ENCODE measurements around the gene VPREB1.
"Not testable (repeated sequence)": the region's sequence is repeated elsewhere in the genome, so short reads cannot be mapped to it uniquely, and the experiment has no call there.

Gene VPREB1, protein sequence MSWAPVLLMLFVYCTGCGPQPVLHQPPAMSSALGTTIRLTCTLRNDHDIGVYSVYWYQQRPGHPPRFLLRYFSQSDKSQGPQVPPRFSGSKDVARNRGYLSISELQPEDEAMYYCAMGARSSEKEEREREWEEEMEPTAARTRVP

DNA sequence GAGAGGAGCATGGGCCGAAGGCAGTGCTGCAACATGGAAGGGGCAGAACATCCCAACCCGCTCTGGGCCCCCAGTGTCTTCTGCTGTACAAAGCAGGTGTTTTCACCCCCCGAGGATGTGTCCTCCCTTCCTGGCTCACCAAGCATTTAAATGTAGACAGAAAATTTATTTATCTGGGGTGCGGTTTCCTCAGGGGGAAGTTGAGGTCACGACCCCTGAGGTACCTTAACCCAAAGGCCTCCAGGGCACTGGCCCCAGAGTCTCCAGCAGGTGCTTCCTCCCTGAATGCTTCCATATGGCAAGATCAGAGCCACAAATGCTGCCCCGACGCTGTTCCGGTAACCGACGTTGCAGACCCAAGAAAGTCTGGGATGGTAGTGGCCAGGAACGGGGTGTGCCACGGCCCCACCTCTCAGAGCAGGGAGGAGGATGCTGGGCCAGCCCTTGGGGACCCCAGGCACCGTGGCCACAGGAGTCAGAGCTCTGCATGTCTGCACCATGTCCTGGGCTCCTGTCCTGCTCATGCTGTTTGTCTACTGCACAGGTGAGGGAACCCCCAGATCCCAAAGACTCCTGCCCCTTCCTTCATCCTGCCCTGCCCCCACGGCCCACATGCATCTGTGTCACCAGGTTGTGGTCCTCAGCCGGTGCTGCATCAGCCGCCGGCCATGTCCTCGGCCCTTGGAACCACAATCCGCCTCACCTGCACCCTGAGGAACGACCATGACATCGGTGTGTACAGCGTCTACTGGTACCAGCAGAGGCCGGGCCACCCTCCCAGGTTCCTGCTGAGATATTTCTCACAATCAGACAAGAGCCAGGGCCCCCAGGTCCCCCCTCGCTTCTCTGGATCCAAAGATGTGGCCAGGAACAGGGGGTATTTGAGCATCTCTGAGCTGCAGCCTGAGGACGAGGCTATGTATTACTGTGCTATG, at the start of gene VPREB1:
Gene VPREB1 (plus strand): TSS at position 471 of the 935 bp plus-strand sequence. CDS start 28 bp downstream, at position 499.
- DNase-seq (ENCODE audit: extremely low read depth in 1 of 2, low read depth in 1 of 2): no peak

DNA sequence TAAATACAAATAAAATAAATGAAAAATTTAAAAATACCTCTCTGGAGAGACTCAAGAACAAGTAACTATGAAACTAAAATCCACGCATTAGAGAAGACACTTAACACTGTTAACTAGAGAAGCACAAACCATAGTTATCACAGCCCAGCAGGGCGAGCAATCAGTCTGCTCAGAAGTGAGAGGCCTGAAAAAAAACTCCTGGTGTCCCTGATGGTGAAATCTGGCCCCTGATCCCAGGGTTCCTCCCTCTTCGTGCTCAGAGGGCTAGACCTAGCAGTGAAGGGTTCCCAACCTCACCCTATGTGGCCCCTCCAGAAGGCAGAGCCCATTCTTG, 49.7 kb upstream of the VPREB1 start:
- no peak for DNase-seq (ENCODE audit: extremely low read depth in 1 of 2, low read depth in 1 of 2)

DNA sequence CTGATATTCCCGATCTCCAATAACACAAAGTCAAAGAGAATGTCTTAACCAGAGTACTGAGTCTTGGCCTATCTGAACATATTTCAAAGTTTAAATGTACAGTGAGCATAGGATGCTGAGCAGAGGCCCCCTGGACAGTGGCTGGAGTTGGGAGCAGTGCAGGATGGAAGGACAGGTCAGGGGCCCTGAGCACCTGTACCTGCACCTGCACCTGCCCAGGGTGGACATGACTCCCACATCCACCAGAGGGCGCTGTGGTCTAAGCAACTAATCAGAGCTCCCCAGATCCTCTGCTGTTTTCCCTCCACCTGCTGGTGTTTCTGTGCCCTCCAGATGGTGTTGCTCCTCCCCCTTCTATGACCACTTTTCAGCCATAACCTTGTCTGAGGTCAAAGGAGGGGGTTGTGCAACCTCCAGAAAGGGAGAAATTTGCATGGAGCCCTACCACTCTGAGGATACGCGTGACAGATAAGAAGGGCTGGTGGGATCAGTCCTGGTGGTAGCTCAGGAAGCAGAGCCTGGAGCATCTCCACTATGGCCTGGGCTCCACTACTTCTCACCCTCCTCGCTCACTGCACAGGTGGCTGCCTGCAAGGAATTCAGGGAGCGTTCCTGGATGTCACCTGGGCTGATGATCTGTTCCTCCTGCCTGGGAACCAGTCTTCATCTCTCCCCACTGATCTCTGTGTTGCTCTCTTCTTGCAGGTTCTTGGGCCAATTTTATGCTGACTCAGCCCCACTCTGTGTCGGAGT, 49.1 kb upstream of the VPREB1 start:
- DNase-seq (ENCODE audit: extremely low read depth in 1 of 2, low read depth in 1 of 2): peak; percentile 52 to 81

DNA sequence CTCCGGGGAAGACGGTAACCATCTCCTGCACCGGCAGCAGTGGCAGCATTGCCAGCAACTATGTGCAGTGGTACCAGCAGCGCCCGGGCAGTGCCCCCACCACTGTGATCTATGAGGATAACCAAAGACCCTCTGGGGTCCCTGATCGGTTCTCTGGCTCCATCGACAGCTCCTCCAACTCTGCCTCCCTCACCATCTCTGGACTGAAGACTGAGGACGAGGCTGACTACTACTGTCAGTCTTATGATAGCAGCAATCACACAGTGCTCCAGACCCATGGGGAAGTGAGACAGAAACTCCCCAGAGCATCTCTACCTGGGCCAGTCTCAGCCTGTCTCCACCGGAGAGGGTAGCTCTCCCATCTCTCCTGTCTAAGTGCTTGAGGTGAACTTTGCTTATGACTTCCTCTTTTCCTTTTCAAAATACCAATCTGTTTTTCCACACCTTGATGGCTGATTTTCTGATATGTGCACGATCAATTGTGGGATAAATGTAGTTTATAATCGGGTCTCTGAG, 48.5 kb upstream of the VPREB1 start:
- DNase-seq (ENCODE audit: extremely low read depth in 1 of 2, low read depth in 1 of 2): no peak

DNA sequence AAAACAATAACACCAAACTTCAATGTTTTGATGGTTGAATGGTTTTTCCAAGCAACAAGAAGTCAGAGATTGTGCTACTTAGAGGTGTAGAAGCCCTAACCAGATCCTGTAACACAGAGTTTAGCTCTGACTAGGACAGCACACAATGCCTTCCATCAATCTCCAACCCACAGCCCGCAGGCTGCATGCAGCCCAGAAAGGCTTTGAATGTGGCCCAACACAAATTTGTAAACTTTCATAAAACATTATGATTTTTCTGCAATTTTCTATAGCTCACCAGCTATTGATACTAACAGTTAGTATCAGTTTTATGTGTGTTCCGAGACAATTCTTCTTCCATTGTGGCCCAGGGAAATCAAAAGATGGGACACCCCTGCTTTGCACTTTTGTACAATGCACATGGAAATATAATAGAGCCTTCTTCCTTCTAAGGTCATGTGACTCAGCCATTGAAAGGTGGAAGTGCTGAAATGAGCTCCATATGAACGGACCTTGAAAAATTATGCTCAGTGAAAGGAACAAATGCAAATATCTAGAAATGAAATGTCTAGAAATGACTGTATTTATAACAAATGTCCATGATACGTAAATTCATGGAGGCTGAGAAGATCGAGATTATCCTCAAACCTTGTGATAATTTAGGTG, 47.6 kb upstream of the VPREB1 start:
- no peak for DNase-seq (ENCODE audit: extremely low read depth in 1 of 2, low read depth in 1 of 2)

DNA sequence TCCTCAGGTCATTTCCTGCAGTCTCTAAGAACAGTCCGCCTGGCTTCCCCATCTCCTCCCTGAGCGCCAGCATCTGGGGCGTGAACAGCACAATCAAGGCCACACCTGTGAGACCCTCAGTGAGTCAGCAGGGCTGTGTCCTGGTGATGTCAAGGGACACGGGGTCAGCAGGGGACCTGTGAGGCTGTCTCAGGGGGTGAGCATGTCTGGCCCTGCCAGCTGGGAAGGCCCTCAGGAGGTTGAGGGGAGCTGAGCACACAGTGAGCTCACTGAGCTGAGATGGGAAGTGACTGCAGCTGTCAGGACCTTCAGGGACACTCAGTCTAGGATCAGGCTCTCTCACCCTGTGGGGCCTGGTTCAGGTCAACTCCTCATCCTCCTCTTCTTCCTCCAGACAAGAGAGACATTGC, 46.6 kb upstream of the VPREB1 start:
- DNase-seq (ENCODE audit: extremely low read depth in 1 of 2, low read depth in 1 of 2): no peak

DNA sequence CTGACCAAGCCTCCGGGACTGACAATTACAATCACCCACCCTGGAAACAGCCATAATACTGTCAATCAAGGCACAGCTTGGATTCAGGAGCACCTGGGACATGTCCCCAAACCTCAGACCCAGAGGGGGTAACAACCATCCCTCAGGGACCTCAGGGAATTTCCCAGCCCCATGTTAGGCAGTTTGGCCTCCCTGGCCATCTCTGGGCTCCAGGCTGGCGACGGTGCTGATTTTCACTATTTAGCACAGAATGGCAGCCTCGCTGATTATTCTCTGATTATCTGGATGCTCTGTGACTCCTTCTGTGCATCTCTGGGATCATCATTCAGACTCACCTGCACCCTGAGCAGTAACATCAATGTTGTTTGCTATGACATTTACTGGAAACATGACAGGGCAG, 45.8 kb upstream of the VPREB1 start:
- no peak for DNase-seq (ENCODE audit: extremely low read depth in 1 of 2, low read depth in 1 of 2)

DNA sequence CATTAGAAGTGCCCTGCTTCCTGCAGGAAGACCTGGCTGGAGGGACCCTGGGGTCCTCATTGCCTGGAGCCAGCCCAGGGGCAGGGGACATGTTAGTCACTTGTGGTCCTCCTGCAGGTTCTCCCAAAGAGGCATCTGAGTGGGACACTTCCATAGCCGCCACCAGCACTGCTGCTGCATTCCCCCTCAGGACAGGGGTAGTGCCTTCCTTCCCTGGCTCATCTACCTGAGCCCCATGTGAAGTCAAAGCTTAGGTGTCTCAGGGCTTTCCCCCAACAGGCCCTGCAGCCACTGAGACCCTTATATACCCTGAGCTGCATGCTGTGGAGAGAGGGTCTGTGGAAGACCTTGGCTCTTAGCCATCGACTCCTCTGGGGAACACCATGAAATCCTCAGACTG, 45.0 kb upstream of the VPREB1 start:
- no peak for DNase-seq (ENCODE audit: extremely low read depth in 1 of 2, low read depth in 1 of 2)

DNA sequence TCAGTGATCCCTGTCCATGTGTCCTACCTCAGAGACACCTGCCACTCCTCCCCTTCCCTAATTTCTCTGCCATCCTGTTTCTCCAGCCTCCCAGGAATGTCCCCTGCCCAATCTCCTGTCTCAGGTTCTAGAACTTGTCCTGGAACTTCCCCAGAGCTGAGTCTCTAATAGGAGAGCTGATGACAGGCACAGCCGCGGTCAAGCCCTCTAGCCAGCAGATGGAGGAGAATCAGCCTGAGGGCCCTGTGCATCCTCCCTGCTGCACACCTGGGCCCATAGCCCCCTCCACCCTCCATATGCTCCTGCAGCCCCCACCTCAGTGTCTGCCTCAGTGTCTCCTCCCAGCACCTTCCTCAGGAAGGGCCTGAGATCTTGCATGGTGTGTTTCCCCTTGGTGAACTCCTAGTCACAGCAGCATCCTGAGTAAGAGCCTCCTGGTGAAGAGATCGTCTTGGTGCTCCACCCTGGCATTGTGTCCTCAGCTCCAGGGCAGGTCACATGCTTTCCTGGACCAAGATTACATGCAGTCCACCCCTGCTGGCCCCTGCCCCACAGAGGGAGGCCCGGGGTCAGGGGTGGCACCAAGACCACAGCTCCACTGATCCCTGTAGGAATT, 43.9 kb upstream of the VPREB1 start:
- no peak for DNase-seq (ENCODE audit: extremely low read depth in 1 of 2, low read depth in 1 of 2)

DNA sequence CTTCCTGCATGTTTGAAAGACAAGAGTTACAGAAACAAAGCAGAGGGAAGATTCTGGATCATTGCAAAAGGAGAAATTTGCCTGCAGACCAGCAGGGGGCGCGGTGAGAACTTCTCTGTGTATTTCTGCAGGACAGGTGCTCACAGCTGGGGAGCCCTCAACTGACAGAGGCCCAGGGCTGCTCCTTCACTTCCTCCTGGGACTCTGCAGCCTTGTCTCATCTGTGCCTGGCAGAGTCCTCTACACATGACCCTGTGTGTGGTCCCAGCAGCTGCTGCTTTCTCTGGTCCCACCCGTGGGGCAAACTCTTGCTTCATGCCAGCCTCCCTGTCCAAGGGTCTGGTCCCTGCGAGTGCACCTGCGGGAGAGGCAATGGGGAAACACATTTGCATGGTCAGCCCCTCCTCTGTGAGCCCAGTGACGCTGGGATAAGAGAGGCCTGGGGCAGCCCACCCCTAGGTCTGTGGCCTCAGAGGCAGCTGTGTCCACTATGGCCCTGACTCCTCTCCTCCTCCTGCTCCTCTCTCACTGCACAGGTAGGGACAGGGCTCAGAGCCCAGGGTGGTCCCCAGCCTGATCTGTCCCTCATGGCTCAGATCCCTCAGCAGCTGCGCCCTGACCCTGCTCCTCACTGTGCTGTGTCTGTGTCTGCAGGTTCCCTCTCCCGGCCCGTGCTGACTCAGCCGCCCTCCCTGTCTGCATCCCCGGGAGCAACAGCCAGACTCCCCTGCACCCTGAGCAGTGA, 43.2 kb upstream of the VPREB1 start:
- no peak for DNase-seq (ENCODE audit: extremely low read depth in 1 of 2, low read depth in 1 of 2)

DNA sequence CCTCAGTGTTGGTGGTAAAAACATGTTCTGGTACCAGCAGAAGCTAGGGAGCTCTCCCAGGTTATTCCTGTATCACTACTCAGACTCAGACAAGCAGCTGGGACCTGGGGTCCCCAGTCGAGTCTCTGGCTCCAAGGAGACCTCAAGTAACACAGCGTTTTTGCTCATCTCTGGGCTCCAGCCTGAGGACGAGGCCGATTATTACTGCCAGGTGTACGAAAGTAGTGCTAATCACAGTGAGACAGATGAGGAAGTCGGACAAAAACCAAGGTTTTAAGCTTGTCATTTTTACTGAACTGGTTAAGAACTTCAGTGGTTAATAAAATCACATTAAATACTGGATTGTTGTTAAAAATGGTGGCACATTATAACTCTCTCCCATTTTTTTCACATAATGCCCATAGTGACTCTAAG, 42.6 kb upstream of the VPREB1 start:
- no peak for DNase-seq (ENCODE audit: extremely low read depth in 1 of 2, low read depth in 1 of 2)

DNA sequence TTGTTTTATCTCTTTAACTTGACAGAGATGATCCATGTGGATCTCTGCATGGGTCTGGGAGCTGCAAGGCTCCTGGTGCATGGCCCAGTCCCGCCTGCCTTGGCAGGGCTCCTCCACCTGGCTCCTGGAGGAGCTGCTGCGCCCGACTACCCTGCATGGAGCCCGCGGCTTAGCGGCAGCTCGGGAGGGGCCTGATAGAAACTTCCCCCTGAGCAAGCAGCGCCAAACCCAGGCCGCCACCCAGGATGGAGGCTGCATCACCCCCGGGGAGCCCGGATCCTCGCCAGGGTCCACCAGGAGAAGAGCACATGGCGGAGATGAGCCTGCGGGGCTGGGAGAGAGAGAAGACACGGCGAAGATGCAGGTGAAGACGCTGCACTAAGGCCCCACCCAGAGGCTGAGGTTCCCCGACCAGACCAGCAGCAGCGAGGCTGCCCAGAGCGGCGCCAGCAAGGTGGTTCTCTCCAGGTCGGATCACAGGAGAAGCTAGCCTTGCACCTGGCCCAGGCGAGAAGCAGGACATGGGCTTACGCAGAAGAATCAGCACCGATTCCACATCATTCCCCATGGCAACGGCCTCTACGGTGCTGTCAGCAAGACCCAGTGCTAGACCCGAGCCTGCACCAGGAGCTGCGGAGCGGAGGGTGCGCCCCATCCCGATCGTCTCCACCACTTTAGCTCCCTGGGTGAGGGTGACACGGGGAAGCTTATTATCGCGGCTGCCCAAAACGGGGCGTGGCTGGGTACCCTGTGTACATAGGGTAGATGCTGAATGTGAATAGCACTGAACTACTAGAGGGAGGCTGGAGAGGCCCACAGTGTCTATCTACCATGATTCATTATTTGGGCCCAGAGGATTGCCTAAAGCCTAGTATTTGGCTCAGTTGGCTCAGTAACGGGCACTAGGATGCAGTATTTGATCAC, 41.3 kb upstream of the VPREB1 start:
- no peak for DNase-seq (ENCODE audit: extremely low read depth in 1 of 2, low read depth in 1 of 2)

DNA sequence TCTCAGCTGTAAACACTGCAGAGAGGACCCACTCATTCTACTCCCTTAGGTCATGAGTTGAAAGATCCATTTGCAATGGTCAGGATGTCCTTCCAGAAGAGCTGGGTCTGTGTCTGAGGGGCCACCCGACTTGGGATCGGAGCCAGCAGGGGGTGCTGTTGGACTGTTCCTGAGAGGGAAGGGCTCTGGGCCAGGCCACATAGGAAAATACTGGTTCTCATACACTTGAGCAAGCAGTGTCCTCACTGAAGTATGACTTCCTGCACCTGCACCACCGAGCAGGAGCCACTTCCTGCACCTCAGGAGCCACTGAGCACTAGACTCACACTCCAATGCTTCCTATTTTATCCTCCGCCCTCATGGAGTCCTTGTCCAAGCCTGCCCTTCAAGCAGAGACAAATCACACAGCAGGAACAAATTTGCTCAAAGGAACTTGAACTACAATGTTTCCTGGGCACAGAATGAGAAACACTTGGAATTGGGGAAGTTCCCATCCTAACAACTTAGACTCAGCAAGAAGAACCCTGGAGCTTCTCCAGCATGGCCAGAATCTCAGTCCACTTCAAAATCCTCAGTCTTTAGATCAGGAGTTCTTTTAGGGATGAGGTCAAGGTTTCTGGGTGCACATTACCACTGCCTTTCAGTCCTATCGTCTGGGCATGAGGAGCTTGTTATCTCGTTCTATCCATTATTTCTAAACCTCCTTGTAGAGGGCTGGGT, 36.6 kb upstream of the VPREB1 start:
- DNase-seq (ENCODE audit: extremely low read depth in 1 of 2, low read depth in 1 of 2): peak; percentile 28 to 75

DNA sequence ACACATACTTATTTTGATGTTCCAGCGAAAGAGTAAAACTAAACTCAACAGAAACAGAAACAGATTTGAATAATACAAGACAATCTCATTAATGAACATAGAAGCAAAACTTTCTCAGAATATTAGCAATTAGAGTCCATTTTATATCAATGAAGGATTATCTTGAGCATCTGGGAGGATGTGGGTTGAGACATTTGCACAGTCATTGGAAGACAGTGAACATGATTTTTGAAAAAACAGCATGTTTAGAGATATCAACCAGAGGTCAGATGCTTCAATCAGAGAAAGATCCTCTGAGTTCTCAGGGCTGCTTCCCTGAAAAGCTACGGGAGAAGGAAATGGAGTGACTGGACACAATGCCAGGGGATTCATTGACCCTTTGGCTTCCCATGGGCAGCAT, 35.9 kb upstream of the VPREB1 start:
- no peak for DNase-seq (ENCODE audit: extremely low read depth in 1 of 2, low read depth in 1 of 2)

DNA sequence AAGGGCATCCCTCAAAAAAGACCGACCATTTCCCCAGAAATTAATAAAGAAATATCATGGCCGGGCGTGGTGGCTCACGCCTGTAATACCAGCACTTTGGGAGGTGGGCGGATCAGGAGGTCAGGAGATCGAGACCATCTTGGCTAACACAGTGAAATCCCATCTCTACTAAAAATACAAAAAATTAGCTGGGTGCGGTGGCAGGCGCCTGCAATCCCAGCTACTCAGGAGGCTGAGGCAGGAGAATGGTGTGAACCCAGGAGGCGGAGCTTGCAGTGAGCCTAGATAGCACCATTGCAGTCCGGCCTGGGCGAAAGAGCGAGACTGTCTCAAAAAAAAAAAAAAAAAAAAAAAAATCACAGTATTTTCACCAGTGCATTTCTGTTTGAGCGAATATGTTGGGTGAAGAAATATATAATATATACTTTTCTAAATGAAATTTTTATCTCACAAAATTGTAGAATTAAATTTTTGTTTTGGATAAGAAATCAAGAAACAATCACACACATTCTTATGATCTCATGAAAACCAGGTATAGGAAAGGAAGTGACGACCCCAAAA, 35.4 kb upstream of the VPREB1 start:
- not testable (repeated sequence) for DNase-seq (ENCODE audit: extremely low read depth in 1 of 2, low read depth in 1 of 2)

DNA sequence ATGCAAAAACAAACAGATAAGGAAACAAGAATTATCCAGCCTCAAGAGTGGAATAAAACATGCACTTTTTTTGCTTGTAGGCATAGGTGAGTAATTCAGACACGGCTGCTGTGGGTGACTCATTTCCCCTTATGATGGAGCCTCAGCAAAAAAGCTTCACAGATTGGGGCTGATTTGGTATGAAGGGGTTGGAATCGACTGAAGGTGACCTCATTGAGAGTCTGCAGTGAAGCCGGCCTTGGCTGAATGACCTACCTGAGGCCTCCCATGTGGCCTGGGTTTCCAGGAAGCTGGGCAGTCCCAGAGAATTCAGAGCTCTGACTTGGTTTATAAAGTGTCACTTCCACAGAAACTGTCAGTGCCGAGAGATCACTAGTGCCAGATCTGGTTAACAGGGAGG, 34.2 kb upstream of the VPREB1 start:
- DNase-seq (ENCODE audit: extremely low read depth in 1 of 2, low read depth in 1 of 2): no peak

DNA sequence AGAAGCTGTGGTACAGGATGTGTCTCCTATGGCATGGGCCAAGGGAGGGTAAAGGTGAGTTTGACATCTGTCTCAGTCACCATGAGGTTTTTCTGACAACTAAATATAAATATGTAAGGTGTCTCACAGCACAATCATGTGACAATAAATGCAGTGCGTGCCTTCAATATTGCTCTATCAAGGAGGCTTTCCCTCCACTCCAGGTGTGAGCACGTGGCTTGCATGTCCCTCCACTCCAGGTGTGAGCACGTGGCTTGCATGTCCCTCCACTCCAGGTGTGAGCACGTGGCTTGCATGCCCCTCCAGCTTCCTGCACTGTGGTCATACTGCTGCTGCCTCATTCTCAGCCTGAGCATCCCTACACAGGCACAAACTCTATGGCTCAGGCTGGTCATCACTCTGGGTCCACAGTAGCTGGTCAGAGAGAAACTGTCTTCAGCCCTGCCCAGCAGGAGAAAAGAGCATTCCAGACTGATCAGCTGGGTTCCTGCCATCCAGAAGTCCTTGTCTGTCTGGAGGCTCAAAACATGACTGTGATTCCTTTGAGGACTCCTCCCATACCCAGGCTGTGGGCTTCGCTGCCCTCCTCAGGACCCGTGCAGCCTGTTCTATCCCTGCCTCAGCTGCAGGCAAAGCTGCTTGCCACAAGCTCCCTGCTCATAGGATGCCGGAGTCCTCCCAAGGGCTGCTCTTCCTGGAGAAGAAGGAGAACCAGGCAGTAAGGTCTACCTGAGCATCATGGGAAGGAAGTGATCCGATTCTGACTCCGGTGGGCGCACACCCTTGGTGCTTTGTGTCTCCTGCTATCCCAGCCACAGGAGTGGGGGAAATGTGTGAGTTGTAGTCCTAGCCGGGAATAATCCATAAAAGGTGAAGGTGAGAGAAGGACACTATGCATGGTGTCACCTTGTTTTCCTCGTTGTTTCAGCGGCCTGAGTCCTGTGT, 33.4 kb upstream of the VPREB1 start:
- no peak for DNase-seq (ENCODE audit: extremely low read depth in 1 of 2, low read depth in 1 of 2)
